GM12864 (cell line): Measurements from ENCODE around the gene PLXNB1.

ENCODE experiments used
- DNase-seq: peaks from one replicate; pipeline ENCODE4 v3.0.0-alpha.2; 2011; ENCODE audit warnings: low read depth
- H3K4me3 ChIP-seq: 2 replicates; pipeline ENCODE4 v1.5.1; 2011; ENCODE audit warnings: mild to moderate bottlenecking, low read depth, low read length, control low read depth
- TF ChIP-seq, protein P1 (sequence below): IDR thresholded peaks from 2 replicates; pipeline ENCODE4 v1.5.1; 2011; ENCODE audit warnings: low read depth, mild to moderate bottlenecking, moderate library complexity, low read length, control low read depth, inconsistent platforms; ENCODE audit errors: missing control alignments

Gene PLXNB1

GRCh38 chr3:48400824-48401433, 29.0 kb downstream of the PLXNB1 start:
- DNase-seq: peak; percentile 30
- no peak overlapping the region for H3K4me3 ChIP-seq
- TF ChIP-seq, protein P1, sequence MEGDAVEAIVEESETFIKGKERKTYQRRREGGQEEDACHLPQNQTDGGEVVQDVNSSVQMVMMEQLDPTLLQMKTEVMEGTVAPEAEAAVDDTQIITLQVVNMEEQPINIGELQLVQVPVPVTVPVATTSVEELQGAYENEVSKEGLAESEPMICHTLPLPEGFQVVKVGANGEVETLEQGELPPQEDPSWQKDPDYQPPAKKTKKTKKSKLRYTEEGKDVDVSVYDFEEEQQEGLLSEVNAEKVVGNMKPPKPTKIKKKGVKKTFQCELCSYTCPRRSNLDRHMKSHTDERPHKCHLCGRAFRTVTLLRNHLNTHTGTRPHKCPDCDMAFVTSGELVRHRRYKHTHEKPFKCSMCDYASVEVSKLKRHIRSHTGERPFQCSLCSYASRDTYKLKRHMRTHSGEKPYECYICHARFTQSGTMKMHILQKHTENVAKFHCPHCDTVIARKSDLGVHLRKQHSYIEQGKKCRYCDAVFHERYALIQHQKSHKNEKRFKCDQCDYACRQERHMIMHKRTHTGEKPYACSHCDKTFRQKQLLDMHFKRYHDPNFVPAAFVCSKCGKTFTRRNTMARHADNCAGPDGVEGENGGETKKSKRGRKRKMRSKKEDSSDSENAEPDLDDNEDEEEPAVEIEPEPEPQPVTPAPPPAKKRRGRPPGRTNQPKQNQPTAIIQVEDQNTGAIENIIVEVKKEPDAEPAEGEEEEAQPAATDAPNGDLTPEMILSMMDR: peak; percentile 79

GRCh38 chr3:48399387-48400172, 30.3 kb downstream of the PLXNB1 start:
- no peak for DNase-seq
- H3K4me3 ChIP-seq: no peak overlapping the region
- TF ChIP-seq, protein P1: no peak

DNA sequence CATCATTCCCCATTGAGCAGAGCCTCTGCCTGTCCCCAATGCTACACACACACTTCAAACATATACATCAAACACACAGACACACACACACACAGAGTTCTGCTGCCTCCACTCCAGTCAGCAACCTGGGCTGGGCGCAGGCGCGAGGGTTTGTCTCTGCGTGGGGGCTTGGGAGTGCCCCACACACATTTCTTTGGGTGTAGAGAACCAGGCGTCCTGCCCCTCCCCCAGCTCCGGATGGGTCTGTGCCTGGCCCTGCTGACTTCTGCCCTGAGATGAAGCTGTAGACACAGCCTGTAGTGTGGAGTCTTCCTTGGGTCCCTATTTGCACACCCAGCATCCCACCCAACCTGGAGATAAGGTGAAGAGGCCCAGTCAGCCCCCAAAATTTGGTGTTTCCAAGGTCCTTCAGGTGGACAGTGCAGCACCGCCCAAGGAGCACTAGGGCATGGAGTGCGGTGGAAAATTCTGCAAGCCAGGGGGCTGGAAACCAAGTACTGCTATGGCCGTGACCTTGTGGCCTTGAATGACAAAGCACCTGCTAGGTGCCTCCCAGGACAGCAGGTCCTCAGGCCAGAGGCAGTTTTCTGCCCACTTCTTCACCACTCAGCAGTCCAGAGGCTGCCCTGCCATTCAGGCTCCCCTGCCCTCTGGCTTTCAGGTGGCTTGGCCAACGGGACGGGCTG, 31.0 kb downstream of the PLXNB1 start:
- no peak for DNase-seq
- H3K4me3 ChIP-seq: no peak overlapping the region
- TF ChIP-seq, protein P1: no peak

DNA sequence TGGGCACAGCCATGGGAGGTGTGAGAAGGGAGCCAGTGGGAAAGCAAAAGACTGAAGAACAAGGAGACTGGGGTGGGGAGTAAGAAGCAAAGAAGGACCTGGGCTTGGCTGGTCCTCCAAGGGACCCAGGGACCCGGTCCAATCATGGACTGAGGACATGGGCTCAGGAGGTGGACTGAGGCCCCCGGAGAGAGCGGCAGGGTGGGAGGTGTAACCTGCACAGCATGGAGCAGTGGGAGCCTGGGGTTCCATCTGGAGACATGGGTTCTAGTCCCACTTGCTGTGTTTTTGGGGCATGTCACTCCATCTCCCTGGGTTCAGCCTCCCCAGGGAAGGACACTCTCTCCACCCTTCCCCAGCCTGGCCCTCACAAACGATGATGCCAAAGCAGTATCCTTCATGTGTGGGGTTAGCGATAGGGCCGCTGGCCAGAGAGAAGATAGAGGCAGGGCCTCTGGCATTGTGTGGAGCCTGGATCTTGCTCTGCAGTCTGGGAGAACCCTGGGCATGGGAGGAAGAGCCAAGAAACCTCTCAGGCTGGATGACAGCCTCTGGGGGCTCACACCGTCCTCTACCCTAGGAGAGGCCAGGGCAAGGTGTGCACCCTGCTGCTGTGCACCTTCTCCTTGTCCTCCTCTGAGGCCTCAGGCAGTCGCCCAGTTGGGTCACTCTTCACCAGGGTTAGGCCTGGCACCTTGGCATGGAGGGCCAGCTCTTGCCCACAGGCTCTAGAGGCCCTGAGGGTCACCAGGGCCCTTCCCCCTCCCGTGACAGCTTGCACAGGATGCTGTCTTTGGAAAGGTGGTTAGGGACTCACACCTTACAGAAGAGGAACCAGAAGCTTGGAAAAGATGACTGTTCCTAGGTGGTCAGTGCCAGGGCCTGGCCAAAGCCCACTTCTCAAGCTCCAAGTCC, 31.9 kb downstream of the PLXNB1 start:
- DNase-seq: no peak
- no peak overlapping the region for H3K4me3 ChIP-seq
- TF ChIP-seq, protein P1: no peak

- H3K4me3 ChIP-seq: no peak overlapping the region
- no peak for DNase-seq
- TF ChIP-seq, protein P1: no peak
These were observed 34.2 kb downstream of the PLXNB1 start for GRCh38 chr3:48395714-48396113.

GRCh38 chr3:48394391-48394790, 35.5 kb downstream of the PLXNB1 start:
- no peak for DNase-seq
- H3K4me3 ChIP-seq: no peak overlapping the region
- TF ChIP-seq, protein P1: no peak
